Keratinocyte (primary cell): ENCODE measurements around the gene FOXR1. TPM values are rescaled to one million over a fixed set of nuclear protein-coding genes. Genes with fewer than 3 reads are reported as not detected.
A peak's percentile ranks its signal among the peaks of the same experiment; 100 is the strongest.

Experiments used
- DNase-seq: peaks from one replicate; pipeline ENCODE4 v3.0.0-alpha.2; 2011; ENCODE audit warnings: low read depth, missing footprints, low spot score
- FAIRE-seq: peaks from 2 replicates; lab custom pipeline; 2011; peaks lifted over from hg19 to GRCh38; lab: Jason Lieb, UNC
- H2AFZ ChIP-seq: 2 replicates; pipeline ENCODE4 v1.6.0; 2012; ENCODE audit warnings: low read length, control low read depth, inconsistent platforms; ENCODE audit not compliant: control insufficient read depth
- H3K27ac ChIP-seq: 2 replicates; pipeline ENCODE4 v1.5.1; 2011; ENCODE audit warnings: low read length; ENCODE audit not compliant: control insufficient read depth, insufficient read depth
- H3K27me3 ChIP-seq: 3 replicates; pipeline ENCODE4 v1.6.0; 2011; ENCODE audit warnings: low read length; ENCODE audit not compliant: control insufficient read depth, insufficient read depth; ENCODE audit errors: extremely low read depth
- H3K36me3 ChIP-seq, 2 experiments: 2 replicates in 1 of 2; 3 replicates in 1 of 2; pipeline ENCODE4 v1.5.1; 2011; ENCODE audit warnings: low read length in 2 of 2, mild to moderate bottlenecking in 1 of 2; ENCODE audit not compliant: control insufficient read depth in 2 of 2, insufficient read depth in 2 of 2; ENCODE audit errors: extremely low read depth in 1 of 2
- H3K4me1 ChIP-seq: 3 replicates; pipeline ENCODE4 v1.5.1; 2011; ENCODE audit warnings: low read length; ENCODE audit not compliant: control insufficient read depth, insufficient read depth; ENCODE audit errors: extremely low read depth
- H3K4me2 ChIP-seq: 3 replicates; pipeline ENCODE4 v1.6.0; 2011; ENCODE audit warnings: low read depth, low read length; ENCODE audit not compliant: control insufficient read depth, insufficient read depth; ENCODE audit errors: extremely low read depth
- H3K4me3 ChIP-seq, 3 experiments: fragments of 200-600 bp in 1 of 3; sonication (generic) in 1 of 3; 2 replicates in 2 of 3; 3 replicates in 1 of 3; pipeline ENCODE4 v1.5.1; 2011 to 2016; ENCODE audit warnings: low read length in 3 of 3, mild to moderate bottlenecking in 3 of 3, control low read depth in 2 of 3, inconsistent platforms in 1 of 3, low read depth in 1 of 3, mixed read lengths in 1 of 3, mixed run types in 1 of 3, moderate library complexity in 1 of 3; ENCODE audit not compliant: control insufficient read depth in 2 of 3, insufficient read depth in 2 of 3; ENCODE audit errors: extremely low read depth in 1 of 3
- H3K79me2 ChIP-seq: 2 replicates; pipeline ENCODE4 v1.6.0; 2012; ENCODE audit warnings: low read length; ENCODE audit not compliant: control insufficient read depth, insufficient read depth
- H3K9ac ChIP-seq: 3 replicates; pipeline ENCODE4 v1.6.0; 2011; ENCODE audit warnings: low read length; ENCODE audit not compliant: control insufficient read depth, insufficient read depth; ENCODE audit errors: extremely low read depth
- H3K9me1 ChIP-seq: 3 replicates; pipeline ENCODE4 v1.6.0; 2011; ENCODE audit warnings: low read length; ENCODE audit not compliant: control insufficient read depth, insufficient read depth; ENCODE audit errors: extremely low read depth
- H3K9me3 ChIP-seq: 2 replicates; pipeline ENCODE4 v1.5.1; 2012; ENCODE audit warnings: low read depth, low read length; ENCODE audit not compliant: control insufficient read depth
- H4K20me1 ChIP-seq: 3 replicates; pipeline ENCODE4 v1.6.0; 2011; ENCODE audit warnings: low read length; ENCODE audit not compliant: control insufficient read depth, insufficient read depth; ENCODE audit errors: extremely low read depth
- EZH2 ChIP-seq: IDR thresholded peaks from one replicate; pipeline ENCODE4 v1.6.1; 2012; ENCODE audit warnings: inconsistent platforms, mild to moderate bottlenecking, low read length, moderate library complexity
- dilution Hi-C: fragments of 300-500 bp; cut with MboI; formaldehyde crosslinking; loops from one replicate; pipeline ENCODE4 v1.7.0; 2020; ENCODE audit warnings: low sequenced_read_pairs; ENCODE audit not compliant: extremely low pct_ligation_motif_present
- polyA plus RNA-seq, 5 experiments: library from polyadenylated mRNA; depleted of rRNA in 3 of 5; stranded (reverse) in 3 of 5; stranded (forward) in 1 of 5; unstranded in 1 of 5; fragments of >200 nt; gene quantifications; 1 replicate in 1 of 5; 2 replicates in 3 of 5; 3 replicates in 1 of 5; pipeline versions ENCODE4 v1.2.1 to v1.2.3, GENCODE V29; 2011 to 2012; ENCODE audit warnings: missing spikeins in 2 of 5, low read depth in 1 of 5, low replicate concordance in 1 of 5
- TF ChIP-seq, protein P1 (sequence below), 3 experiments: IDR thresholded peaks in 1 of 3; conservative IDR thresholded peaks in 1 of 3; optimal IDR thresholded peaks in 1 of 3; 2 replicates in 2 of 3; 3 replicates in 1 of 3; pipeline versions ENCODE3 to v1.5.1; 2011; ENCODE audit warnings: low read length in 3 of 3, mild to moderate bottlenecking in 3 of 3, moderate library complexity in 2 of 3, control low read depth in 1 of 3, inconsistent platforms in 1 of 3; ENCODE audit not compliant: insufficient read depth in 2 of 3; ENCODE audit errors: extremely low read depth in 1 of 3

Gene FOXR1
- polyA plus RNA-seq, 1 donor (not counting 4 experiments of a cell fraction or from before 2014, with no cell fraction given) = not detected

DNA sequence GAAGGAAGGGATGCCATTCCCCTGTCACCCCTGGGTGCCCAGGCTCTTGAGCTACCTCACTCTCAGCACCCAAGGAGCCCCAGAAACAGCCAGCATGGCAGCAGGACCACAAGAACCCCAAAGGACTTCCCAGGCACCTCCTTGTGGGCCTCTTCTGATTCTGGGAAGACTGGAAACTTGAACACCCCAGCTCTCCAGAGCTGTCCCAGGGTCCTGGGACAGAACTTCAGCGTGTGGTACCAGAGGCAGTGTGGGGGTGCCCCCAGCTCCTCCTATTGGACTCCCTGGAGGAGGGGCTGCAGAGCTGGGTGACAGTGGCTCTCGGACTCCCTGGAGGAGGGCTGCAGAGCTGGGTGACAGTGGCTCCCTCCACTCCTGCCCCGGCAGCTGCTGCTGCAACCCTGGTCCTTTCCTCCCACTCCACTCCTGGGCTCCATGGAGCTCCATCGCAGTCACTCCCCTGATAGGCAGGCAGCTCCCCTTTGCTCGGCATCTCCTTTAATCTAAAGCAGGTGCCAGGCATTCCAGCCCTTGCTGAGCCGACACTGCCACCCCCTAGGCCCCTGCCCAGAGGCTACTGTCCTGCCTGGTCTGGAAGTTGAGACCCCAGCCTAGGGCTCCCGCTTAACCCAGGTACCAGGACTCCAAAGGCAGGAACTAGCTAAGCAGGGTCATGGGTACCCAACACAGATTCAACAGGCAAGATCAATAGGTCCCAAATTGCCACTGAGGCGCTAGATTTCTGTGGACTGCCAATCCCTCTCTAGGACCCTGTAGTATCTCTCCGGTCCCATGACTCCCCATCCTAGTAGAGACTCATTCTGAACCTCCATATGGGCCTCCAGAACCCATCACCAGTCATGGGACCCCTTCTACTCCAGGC, 48.6 kb upstream of the FOXR1 start:
- Histone ChIP-seq H3K36me3 (peaks cover 3 to 16% of the 10 kb centered on the region in 2 experiments), H3K27me3 (no peaks in the 10 kb centered on the region), H3K9me3 (no peaks in the 10 kb centered on the region), H3K79me2 (peaks cover 66% of the 10 kb centered on the region), H3K4me1 (peaks cover 55% of the 10 kb centered on the region), H2AFZ (no peak overlapping the region), H3K9me1 (no peaks in the 10 kb centered on the region), H3K4me3 (peak overlapping the region; percentile 75 to 95 (median 92)), H4K20me1 (peaks cover 8% of the 10 kb centered on the region), H3K4me2 (peak overlapping the region; percentile 83), H3K27ac (peak overlapping the region; percentile 86), H3K9ac (peak overlapping the region; percentile 97)
- DNase-seq = no peak
- dilution Hi-C loops = no loop called here
- FAIRE-seq = no peak
- no peak for TF ChIP-seq EZH2
- TF ChIP-seq, protein P1, sequence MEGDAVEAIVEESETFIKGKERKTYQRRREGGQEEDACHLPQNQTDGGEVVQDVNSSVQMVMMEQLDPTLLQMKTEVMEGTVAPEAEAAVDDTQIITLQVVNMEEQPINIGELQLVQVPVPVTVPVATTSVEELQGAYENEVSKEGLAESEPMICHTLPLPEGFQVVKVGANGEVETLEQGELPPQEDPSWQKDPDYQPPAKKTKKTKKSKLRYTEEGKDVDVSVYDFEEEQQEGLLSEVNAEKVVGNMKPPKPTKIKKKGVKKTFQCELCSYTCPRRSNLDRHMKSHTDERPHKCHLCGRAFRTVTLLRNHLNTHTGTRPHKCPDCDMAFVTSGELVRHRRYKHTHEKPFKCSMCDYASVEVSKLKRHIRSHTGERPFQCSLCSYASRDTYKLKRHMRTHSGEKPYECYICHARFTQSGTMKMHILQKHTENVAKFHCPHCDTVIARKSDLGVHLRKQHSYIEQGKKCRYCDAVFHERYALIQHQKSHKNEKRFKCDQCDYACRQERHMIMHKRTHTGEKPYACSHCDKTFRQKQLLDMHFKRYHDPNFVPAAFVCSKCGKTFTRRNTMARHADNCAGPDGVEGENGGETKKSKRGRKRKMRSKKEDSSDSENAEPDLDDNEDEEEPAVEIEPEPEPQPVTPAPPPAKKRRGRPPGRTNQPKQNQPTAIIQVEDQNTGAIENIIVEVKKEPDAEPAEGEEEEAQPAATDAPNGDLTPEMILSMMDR (optimal IDR thresholded peaks at IDR 0.05 in 1 of 3, IDR thresholded peaks at IDR 0.05 in 1 of 3, conservative IDR thresholded peaks at IDR 0.05 in 1 of 3; ENCODE audit: extremely low read depth in 1 of 3, insufficient read depth in 2 of 3, low read length in 3 of 3) = no peak

- no peak for FAIRE-seq
- peaks cover 8% of the 10 kb centered on the region for H4K20me1 ChIP-seq
These were observed 47.6 kb upstream of the FOXR1 start for GRCh38 chr11:118923721-118924587.

More at GRCh38 chr11:118923721-118924587, 47.6 kb upstream of the FOXR1 start:
- Histone ChIP-seq H3K4me3 (peak overlapping the region; percentile 75 to 95 (median 92)), H2AFZ (no peak overlapping the region), H3K27me3 (no peaks in the 10 kb centered on the region), H3K27ac (peak overlapping the region; percentile 86), H3K9ac (peak overlapping the region; percentile 97), H3K9me1 (no peaks in the 10 kb centered on the region), H3K9me3 (no peaks in the 10 kb centered on the region), H3K36me3 (peaks cover 3 to 16% of the 10 kb centered on the region in 2 experiments), H3K4me2 (peak overlapping the region; percentile 83), H3K79me2 (peaks cover 59% of the 10 kb centered on the region), H3K4me1 (peaks cover 47% of the 10 kb centered on the region)
- DNase-seq = no peak
- no peak for TF ChIP-seq EZH2
- TF ChIP-seq, protein P1 (optimal IDR thresholded peaks at IDR 0.05 in 1 of 3, IDR thresholded peaks at IDR 0.05 in 1 of 3, conservative IDR thresholded peaks at IDR 0.05 in 1 of 3; ENCODE audit: extremely low read depth in 1 of 3, insufficient read depth in 2 of 3, low read length in 3 of 3) = no peak
- dilution Hi-C loops = no loop called here
